B cell (primary cell): ENCODE measurements around the gene DNAJC1. TPM values are rescaled to one million over a fixed set of nuclear protein-coding genes. Genes with fewer than 3 reads are reported as not detected.

Experiments used
- ATAC-seq: fragments of 200-7000 bp; cut with Tn5 transposase; one replicate; pipeline ENCODE4 v1.10.0; 2021; ENCODE audit warnings: low read depth, mild to moderate bottlenecking, moderate number of reproducible peaks, moderate library complexity
- CTCF ChIA-PET: fragments of 350-600 bp; sonication (Branson Sonifier 250); formaldehyde crosslinking; loops from one replicate; lab custom pipeline; 2021; ENCODE audit warnings: antibody characterized with exemption, inconsistent platforms; lab: Charles Lee
- POLR2A ChIA-PET: fragments of 350-600 bp; sonication (Branson Sonifier 250); formaldehyde crosslinking; loops from one replicate; lab custom pipeline; 2021; ENCODE audit warnings: antibody characterized with exemption; lab: Charles Lee
- DNase-seq: peaks from one replicate; pipeline ENCODE4 v3.0.0; 2013
- H2AFZ ChIP-seq: 2 replicates; pipeline ENCODE4 v1.6.1; 2012; ENCODE audit warnings: mild to moderate bottlenecking, low read depth, low read length; ENCODE audit not compliant: insufficient read depth, poor library complexity, severe bottlenecking
- H3K27ac ChIP-seq, 2 donors: 1 replicate in 1 of 2; 2 replicates in 1 of 2; pipeline ENCODE4 v1.5.1; 2012 to 2013; ENCODE audit warnings: low read length in 2 of 2, mild to moderate bottlenecking in 2 of 2, moderate library complexity in 1 of 2
- H3K27me3 ChIP-seq, 4 experiments: fragments of 200-600 bp in 1 of 4; sonication (generic) in 1 of 4; replicated peaks in 1 of 4; 1 replicate in 2 of 4; 2 replicates in 2 of 4; pipeline versions ENCODE4 v1.6.1 to v1.7.0; 2013 to 2016; ENCODE audit warnings: low read length in 3 of 4, mild to moderate bottlenecking in 2 of 4, mixed read lengths in 1 of 4, moderate library complexity in 1 of 4; ENCODE audit not compliant: insufficient read depth in 4 of 4, control insufficient read depth in 3 of 4; ENCODE audit errors: control extremely low read depth in 1 of 4
- H3K36me3 ChIP-seq, 2 experiments: replicated peaks in 1 of 2; 1 replicate in 1 of 2; 2 replicates in 1 of 2; pipeline versions ENCODE4 v1.6.1 to v1.7.1; 2013; ENCODE audit warnings: low read length in 1 of 2; ENCODE audit not compliant: insufficient read depth in 2 of 2, control insufficient read depth in 1 of 2; ENCODE audit errors: control extremely low read depth in 1 of 2, extremely low read depth in 1 of 2
- H3K4me1 ChIP-seq, 2 donors: fragments of 200-600 bp in 1 of 2; sonication (generic) in 1 of 2; 1 replicate in 1 of 2; 2 replicates in 1 of 2; pipeline versions ENCODE4 v1.5.1 to v1.6.1; 2013 to 2017; ENCODE audit warnings: low read length in 2 of 2; ENCODE audit not compliant: control insufficient read depth in 2 of 2, insufficient read depth in 2 of 2
- H3K4me2 ChIP-seq: replicated peaks from 2 replicates; pipeline ENCODE3; 2012; ENCODE audit warnings: mild to moderate bottlenecking, low read depth, low read length; ENCODE audit not compliant: poor library complexity, severe bottlenecking
- H3K4me3 ChIP-seq, 5 experiments: fragments of 200-600 bp in 1 of 5; sonication (generic) in 1 of 5; 1 replicate in 3 of 5; 2 replicates in 2 of 5; pipeline versions ENCODE4 v1.5.1 to v1.7.0; 2011 to 2016; ENCODE audit warnings: low read length in 4 of 5, mild to moderate bottlenecking in 4 of 5, low read depth in 2 of 5, control low read depth in 1 of 5, moderate library complexity in 1 of 5; ENCODE audit not compliant: insufficient read depth in 1 of 5; ENCODE audit errors: control extremely low read depth in 1 of 5, extremely low read depth in 1 of 5
- H3K79me2 ChIP-seq: fragments of 200-600 bp; sonication (generic); one replicate; pipeline ENCODE4 v1.6.0; 2016; ENCODE audit warnings: low read length; ENCODE audit not compliant: control insufficient read depth, insufficient read depth
- H3K9ac ChIP-seq: fragments of 200-600 bp; sonication (generic); 2 replicates; pipeline ENCODE4 v1.6.1; 2017; ENCODE audit warnings: mild to moderate bottlenecking, low read length, moderate library complexity
- H3K9me3 ChIP-seq, 3 donors: one replicate each; pipeline versions ENCODE4 v1.6.1 to v1.7.1; 2013; ENCODE audit warnings: low read length in 2 of 3; ENCODE audit not compliant: control insufficient read depth in 2 of 3, insufficient read depth in 1 of 3; ENCODE audit errors: control extremely low read depth in 1 of 3
- H4K20me1 ChIP-seq: 2 replicates; pipeline ENCODE4 v1.6.0; 2012; ENCODE audit warnings: mild to moderate bottlenecking, low read length; ENCODE audit not compliant: insufficient read depth, control insufficient read depth, poor library complexity, severe bottlenecking
- H3K27ac Mint-ChIP-seq: one replicate; pipeline ENCODE4 v1.8.0; 2021; ENCODE audit warnings: mixed read lengths
- H3K27me3 Mint-ChIP-seq: one replicate; pipeline ENCODE4 v1.8.0; 2021; ENCODE audit warnings: mixed read lengths
- H3K4me1 Mint-ChIP-seq: one replicate; pipeline ENCODE4 v1.8.0; 2021; ENCODE audit warnings: mixed read lengths
- H3K4me3 Mint-ChIP-seq: one replicate; pipeline ENCODE4 v1.8.0; 2021; ENCODE audit warnings: mixed read lengths
- H3K9me3 Mint-ChIP-seq: one replicate; pipeline ENCODE4 v1.8.0; 2022; ENCODE audit warnings: mixed read lengths; ENCODE audit not compliant: insufficient read depth
- EZH2 ChIP-seq: IDR thresholded peaks from 2 replicates; pipeline ENCODE4 v1.6.1; 2012; ENCODE audit warnings: borderline replicate concordance, low read depth, mild to moderate bottlenecking, moderate library complexity, low read length; ENCODE audit not compliant: insufficient read depth, poor library complexity, severe bottlenecking
- WGBS: methylation state at CpG from one replicate; pipeline ENCODE4 v1.1.5; 2013; ENCODE audit warnings: missing lambda C conversion rate; ENCODE audit not compliant: insufficient coverage; 5-methylcytosine and 5-hydroxymethylcytosine counted together
- intact Hi-C: fragments of 100-400 bp; cut with micrococcal nuclease; formaldehyde crosslinking; loops from one replicate; pipeline ENCODE4 v1.10.0; 2022
- polyA plus RNA-seq: library from polyadenylated mRNA; depleted of rRNA; stranded (reverse); fragments of >200 nt; gene quantifications from 2 replicates; pipeline ENCODE4 v1.2.3, GENCODE V29; 2012
- total RNA-seq, 2 donors: library from RNA; stranded (reverse); fragments of 120-200 nt in 1 of 2; gene quantifications; 1 replicate in 1 of 2; 2 replicates in 1 of 2; pipeline versions ENCODE4 v1.2.3 to v1.2.4, GENCODE V29; 2013 to 2022
- TF ChIP-seq, protein P1 (sequence below): fragments of 200-600 bp; IDR thresholded peaks from one replicate; pipeline ENCODE4 v1.8.0; 2022; ENCODE audit warnings: antibody characterized with exemption, mild to moderate bottlenecking

DNAJC1 gene
- total and polyA plus RNA-seq, 2 donors (not counting 1 experiment from before 2014, with no cell fraction given) = 9.4 to 15.4 TPM

DNA sequence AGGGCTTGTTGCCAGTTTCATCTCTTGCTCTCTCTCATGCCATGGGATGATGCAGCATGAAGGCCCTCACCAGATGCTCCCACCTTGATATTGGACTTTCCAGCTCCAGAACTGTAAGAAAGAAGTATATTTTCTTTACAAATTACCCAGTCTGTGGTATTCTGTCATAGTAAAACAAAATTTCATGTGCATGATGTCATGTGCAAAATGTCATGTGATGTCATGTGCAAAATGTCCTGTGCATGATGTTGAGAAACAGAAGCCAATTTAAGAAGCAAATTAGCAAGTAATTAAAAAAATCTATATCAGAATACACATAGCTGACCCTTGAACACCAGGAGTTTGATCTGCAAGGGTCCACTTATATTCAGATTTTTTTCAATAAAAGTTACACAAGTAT lies 56.6 kb downstream of the DNAJC1 start:
- Histone ChIP-seq H3K27ac (no peak overlapping the region), H3K4me3 (no peak overlapping the region), H3K4me1 (no peaks in the 10 kb centered on the region), H2AFZ (no peak overlapping the region), H3K9me3 (no peaks in the 10 kb centered on the region), H3K36me3 (no peaks in the 10 kb centered on the region), H3K27me3 (no peaks in the 10 kb centered on the region), H3K9ac (no peak overlapping the region), H4K20me1 (no peaks in the 10 kb centered on the region), H3K4me2 (no peak overlapping the region), H3K79me2 (peaks cover 4% of the 10 kb centered on the region)
- ATAC-seq = no peak
- no peak overlapping the region for H3K27ac Mint-ChIP-seq
- ChIA-PET CTCF (no interaction called here), POLR2A (no interaction called here)
- no peaks in the 10 kb centered on the region for H3K9me3 Mint-ChIP-seq
- intact Hi-C loops = no loop called here
- no peak for DNase-seq
- TF ChIP-seq EZH2 = no peak
- TF ChIP-seq, protein P1, sequence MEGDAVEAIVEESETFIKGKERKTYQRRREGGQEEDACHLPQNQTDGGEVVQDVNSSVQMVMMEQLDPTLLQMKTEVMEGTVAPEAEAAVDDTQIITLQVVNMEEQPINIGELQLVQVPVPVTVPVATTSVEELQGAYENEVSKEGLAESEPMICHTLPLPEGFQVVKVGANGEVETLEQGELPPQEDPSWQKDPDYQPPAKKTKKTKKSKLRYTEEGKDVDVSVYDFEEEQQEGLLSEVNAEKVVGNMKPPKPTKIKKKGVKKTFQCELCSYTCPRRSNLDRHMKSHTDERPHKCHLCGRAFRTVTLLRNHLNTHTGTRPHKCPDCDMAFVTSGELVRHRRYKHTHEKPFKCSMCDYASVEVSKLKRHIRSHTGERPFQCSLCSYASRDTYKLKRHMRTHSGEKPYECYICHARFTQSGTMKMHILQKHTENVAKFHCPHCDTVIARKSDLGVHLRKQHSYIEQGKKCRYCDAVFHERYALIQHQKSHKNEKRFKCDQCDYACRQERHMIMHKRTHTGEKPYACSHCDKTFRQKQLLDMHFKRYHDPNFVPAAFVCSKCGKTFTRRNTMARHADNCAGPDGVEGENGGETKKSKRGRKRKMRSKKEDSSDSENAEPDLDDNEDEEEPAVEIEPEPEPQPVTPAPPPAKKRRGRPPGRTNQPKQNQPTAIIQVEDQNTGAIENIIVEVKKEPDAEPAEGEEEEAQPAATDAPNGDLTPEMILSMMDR = no peak
- H3K27me3 Mint-ChIP-seq = no peaks in the 10 kb centered on the region
- no peak overlapping the region for H3K4me3 Mint-ChIP-seq
- H3K4me1 Mint-ChIP-seq = peaks cover 4% of the 10 kb centered on the region

DNA sequence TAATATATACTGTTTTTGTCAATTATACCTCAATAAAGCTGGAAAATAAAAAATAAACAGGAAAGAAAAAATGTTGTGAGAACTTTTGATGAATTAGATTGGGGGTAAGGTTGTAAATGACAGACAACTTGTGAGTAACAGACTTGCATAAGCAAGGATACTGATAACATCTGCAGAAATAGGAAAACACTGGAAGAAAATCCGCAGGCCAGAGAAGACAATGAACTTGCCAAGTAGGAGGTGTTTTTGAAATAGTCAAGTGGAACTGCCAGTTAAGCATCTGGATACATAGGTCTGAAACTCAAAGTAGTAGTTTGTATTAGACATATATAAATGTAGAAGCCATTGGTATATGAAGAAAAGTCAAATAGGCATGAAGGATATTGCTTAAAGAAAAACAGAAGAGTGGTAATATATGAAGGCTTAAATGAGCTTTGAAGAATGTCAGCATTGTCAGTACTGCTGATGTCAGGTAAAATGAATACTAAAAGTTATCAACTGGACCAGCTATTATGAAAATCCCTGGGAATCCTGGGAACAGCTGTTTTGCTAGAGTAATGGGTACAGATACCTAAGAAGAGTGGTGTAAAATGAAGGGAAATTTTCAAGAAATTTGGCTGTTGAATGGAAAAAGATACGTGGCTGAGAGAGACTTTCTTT lies 58.7 kb downstream of the DNAJC1 start:
- no peak for DNase-seq
- Histone ChIP-seq H3K9ac (no peak overlapping the region), H3K4me3 (no peak overlapping the region), H3K9me3 (no peaks in the 10 kb centered on the region), H2AFZ (no peak overlapping the region), H3K4me1 (no peaks in the 10 kb centered on the region), H4K20me1 (no peaks in the 10 kb centered on the region), H3K36me3 (no peaks in the 10 kb centered on the region), H3K79me2 (peaks cover 5% of the 10 kb centered on the region), H3K27me3 (no peaks in the 10 kb centered on the region), H3K27ac (no peak overlapping the region), H3K4me2 (no peak overlapping the region)
- ChIA-PET CTCF (interaction anchor here (0.7 kb wide), 1 partner anchor 259 kb away, joined by 5 read pairs; no protein-coding TSS in a partner anchor), POLR2A (no interaction called here)
- TF ChIP-seq, protein P1 = no peak
- no peak for TF ChIP-seq EZH2
- Mint-ChIP-seq H3K27ac (no peak overlapping the region), H3K27me3 (no peaks in the 10 kb centered on the region), H3K9me3 (no peaks in the 10 kb centered on the region), H3K4me3 (no peak overlapping the region), H3K4me1 (peaks cover 4% of the 10 kb centered on the region)
- no peak for ATAC-seq
- intact Hi-C loops = no loop called here
- WGBS = 100% methylated on average over 1 of the region's 2 CpGs
